HUES6 (cell line): ENCODE measurements around the gene ATP6V0E2.

Experiments used
- H3K27ac ChIP-seq: 2 replicates; pipeline ENCODE4 v1.7.0; 2013; ENCODE audit warnings: low read depth, mild to moderate bottlenecking, low read length, inconsistent platforms
- H3K27me3 ChIP-seq: 2 replicates; pipeline ENCODE4 v1.6.1; 2013; ENCODE audit warnings: low read length; ENCODE audit not compliant: control insufficient read depth, insufficient read depth
- H3K36me3 ChIP-seq: 2 replicates; pipeline ENCODE4 v1.6.1; 2013; ENCODE audit warnings: low read length; ENCODE audit not compliant: control insufficient read depth, insufficient read depth
- H3K4me1 ChIP-seq: 2 replicates; pipeline ENCODE4 v1.6.1; 2013; ENCODE audit warnings: low read length; ENCODE audit not compliant: control insufficient read depth, insufficient read depth
- H3K4me3 ChIP-seq: 2 replicates; pipeline ENCODE4 v1.5.1; 2013; ENCODE audit warnings: low read depth, low read length
- H3K9ac ChIP-seq: one replicate; pipeline ENCODE4 v1.6.1; 2013; ENCODE audit warnings: mild to moderate bottlenecking, low read length
- H3K9me3 ChIP-seq: 2 replicates; pipeline ENCODE4 v1.6.1; 2013; ENCODE audit warnings: low read depth, low read length; ENCODE audit not compliant: control insufficient read depth, insufficient read depth

ATP6V0E2 gene

DNA sequence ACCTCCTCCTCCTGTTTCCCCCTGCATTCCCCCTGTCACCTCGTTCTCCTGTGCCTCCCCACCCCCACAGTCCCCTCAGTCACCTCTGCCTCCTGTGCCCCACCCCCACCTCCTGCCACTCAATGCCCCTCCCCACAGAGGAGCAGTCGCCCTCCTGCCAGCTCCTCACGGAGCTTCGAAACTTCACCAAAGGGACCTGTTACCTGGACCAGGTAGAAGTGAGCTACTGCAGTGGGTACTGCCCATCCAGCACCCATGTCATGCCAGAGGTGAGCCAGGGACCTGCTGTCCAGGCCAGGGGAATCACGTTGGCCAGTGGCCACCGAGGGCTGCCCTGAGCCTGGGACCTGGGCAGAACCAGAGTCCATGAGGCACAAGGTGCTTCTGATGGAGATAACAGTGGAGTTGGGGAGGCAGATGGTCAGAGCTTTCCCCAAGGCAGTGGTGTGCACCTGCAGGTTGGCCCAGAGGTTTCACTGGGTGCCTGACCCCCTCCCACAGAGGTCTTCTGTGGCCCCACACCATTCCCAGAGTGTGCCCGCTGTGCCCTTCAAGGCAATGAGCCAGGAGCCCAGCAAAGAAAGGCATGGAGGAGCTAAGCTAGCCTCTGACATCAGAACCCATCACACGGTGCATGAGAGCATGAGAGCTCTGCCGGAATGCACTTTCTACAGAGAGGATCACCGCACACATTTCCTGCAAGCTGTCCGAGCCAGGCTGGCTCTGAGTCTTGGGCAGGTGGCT lies 42.6 kb upstream of the ATP6V0E2 start:
- Histone ChIP-seq H3K9me3 (no peaks in the 10 kb centered on the region), H3K36me3 (no peaks in the 10 kb centered on the region), H3K27ac (no peak overlapping the region), H3K4me3 (no peak overlapping the region), H3K9ac (no peak overlapping the region), H3K4me1 (peaks cover 9% of the 10 kb centered on the region), H3K27me3 (peaks cover 27% of the 10 kb centered on the region)

DNA sequence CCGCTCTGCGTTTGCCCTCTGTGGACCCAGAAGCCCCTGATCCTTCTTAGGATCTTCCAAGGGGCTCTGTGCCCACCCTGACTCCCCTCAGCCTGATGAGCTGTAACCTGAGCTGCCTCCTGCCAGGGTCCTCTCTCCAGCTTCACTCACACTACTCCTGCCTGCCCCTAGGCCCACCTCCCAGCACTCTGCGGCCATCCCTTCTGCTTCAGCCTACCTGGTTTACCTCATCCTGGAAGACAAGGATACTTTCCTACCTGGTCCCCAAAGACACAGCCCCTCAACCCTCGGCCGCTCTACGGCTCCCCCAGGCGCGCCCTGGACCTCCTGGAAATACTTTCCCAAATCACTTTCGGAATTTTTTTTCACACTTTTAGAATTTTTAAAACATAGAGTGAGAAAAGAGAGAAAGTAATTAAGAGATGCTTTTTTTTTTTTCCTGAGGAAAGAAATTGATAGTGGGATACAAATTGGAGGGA lies 42.0 kb upstream of the ATP6V0E2 start:
- Histone ChIP-seq H3K27ac (no peak overlapping the region), H3K9ac (no peak overlapping the region), H3K27me3 (peaks cover 27% of the 10 kb centered on the region), H3K9me3 (no peaks in the 10 kb centered on the region), H3K4me1 (peaks cover 9% of the 10 kb centered on the region), H3K4me3 (no peak overlapping the region), H3K36me3 (no peaks in the 10 kb centered on the region)

DNA sequence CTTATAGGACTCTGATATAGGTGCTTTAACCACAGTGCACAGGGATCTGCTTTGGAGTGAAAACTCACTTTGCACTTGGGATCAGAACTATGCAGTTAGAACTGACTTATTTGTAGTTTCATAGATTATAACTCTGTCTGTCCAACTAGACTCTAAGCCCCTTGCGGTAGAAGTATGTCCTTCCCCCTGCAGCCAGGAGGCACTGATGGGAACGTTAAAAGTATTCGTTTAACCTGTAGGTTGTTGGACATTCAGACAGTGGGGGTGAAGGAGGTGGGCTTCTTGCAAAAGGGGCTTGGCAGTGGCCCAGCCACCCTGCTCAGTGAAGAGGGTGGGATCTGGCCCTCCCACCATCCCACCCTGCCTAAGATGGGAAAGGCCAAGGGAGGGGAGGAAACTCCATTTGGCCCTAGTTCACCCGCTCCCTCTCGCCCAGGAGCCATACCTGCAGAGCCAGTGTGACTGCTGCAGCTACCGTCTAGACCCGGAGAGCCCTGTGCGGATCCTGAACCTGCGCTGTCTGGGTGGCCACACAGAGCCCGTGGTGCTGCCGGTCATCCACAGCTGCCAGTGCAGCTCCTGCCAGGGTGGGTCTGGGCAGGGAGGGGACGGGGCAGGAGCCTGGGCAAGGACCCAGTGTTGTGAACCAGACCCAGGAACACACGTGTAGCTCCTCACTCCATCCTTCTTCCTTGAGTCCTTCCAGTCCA lies 41.3 kb upstream of the ATP6V0E2 start:
- peaks cover 27% of the 10 kb centered on the region for H3K27me3 ChIP-seq
- no peak overlapping the region for H3K27ac ChIP-seq
- peaks cover 9% of the 10 kb centered on the region for H3K4me1 ChIP-seq
- H3K36me3 ChIP-seq = no peaks in the 10 kb centered on the region
- H3K9me3 ChIP-seq = no peaks in the 10 kb centered on the region
- no peak overlapping the region for H3K4me3 ChIP-seq
- no peak overlapping the region for H3K9ac ChIP-seq

DNA sequence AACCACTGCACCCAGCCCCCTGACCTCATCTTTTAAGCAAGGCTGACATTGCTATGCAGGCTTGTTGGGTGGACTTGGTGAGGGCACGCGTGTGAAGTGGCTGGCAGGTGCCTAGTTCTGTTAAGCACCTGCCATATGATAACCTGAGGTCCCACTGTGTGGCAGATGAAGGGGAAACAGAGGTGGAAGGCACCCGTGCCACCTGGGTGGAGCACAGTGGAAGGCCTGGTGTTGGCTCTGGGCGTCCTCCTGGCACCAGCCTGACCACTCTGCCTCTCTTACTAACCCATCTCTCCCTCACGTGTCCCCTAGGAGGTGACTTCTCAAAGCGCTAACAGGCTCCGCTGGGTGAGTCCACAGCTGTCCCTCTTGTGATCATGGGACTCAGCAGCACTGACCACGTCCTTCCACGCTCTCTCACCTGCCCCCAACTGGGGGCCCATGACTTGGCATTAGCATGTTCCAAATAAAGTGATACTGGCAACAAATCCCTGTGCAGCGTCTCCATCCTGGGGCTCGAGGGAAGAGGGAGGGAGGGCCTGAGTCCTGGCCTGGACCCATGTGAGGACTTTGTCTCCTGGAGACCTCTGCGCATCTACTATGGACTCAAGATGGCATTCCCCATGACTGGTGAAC lies 40.2 kb upstream of the ATP6V0E2 start:
- H3K36me3 ChIP-seq = no peaks in the 10 kb centered on the region
- H3K9ac ChIP-seq = no peak overlapping the region
- peaks cover 27% of the 10 kb centered on the region for H3K27me3 ChIP-seq
- H3K27ac ChIP-seq = no peak overlapping the region
- no peaks in the 10 kb centered on the region for H3K9me3 ChIP-seq
- peaks cover 12% of the 10 kb centered on the region for H3K4me1 ChIP-seq
- H3K4me3 ChIP-seq = no peak overlapping the region

DNA sequence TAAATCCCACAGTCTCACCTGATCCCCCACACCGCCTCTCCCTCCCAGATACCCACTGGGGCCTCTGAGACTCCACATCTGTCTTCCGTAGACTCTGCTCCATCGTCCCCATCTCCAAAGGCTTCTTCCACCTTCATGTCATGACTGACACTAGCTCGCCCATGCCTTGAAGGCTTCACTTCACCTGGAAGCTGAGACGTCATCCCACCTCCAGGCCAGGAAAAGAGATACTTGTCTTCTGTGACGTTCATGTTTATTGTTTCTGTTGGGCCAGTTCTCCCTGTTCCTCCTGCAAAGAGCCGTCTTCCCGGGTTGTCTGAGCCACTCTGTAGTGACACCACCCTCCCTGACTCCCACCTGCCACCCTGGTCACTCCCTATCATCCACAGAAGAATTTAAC lies 39.2 kb upstream of the ATP6V0E2 start:
- H3K27me3 ChIP-seq = peaks cover 34% of the 10 kb centered on the region
- no peaks in the 10 kb centered on the region for H3K9me3 ChIP-seq
- no peak overlapping the region for H3K4me3 ChIP-seq
- H3K27ac ChIP-seq = no peak overlapping the region
- H3K36me3 ChIP-seq = no peaks in the 10 kb centered on the region
- no peak overlapping the region for H3K9ac ChIP-seq
- H3K4me1 ChIP-seq = peaks cover 17% of the 10 kb centered on the region

DNA sequence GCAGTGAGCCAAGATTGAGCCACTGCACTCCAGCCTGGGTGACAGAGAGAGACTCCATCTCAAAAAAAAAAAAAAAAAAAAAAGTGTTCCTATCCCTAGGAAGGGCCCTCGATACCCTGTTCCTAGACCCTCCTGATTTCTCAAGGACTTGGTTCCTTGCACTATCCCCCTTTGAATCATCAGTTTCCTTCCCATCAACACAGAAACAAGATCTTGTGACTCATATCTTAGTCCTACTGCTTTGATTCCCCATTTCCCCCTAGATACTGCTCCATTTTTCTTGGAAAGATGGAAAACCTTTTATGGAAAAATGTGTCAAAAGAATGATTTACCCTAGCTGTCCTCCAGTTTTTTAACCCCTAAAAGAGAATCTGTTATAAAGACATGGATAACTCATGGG lies 37.3 kb upstream of the ATP6V0E2 start:
- H3K27ac ChIP-seq = no peak overlapping the region
- H3K4me3 ChIP-seq = no peak overlapping the region
- no peaks in the 10 kb centered on the region for H3K9me3 ChIP-seq
- no peaks in the 10 kb centered on the region for H3K36me3 ChIP-seq
- H3K4me1 ChIP-seq = peaks cover 13% of the 10 kb centered on the region
- H3K27me3 ChIP-seq = peaks cover 26% of the 10 kb centered on the region
- H3K9ac ChIP-seq = no peak overlapping the region

DNA sequence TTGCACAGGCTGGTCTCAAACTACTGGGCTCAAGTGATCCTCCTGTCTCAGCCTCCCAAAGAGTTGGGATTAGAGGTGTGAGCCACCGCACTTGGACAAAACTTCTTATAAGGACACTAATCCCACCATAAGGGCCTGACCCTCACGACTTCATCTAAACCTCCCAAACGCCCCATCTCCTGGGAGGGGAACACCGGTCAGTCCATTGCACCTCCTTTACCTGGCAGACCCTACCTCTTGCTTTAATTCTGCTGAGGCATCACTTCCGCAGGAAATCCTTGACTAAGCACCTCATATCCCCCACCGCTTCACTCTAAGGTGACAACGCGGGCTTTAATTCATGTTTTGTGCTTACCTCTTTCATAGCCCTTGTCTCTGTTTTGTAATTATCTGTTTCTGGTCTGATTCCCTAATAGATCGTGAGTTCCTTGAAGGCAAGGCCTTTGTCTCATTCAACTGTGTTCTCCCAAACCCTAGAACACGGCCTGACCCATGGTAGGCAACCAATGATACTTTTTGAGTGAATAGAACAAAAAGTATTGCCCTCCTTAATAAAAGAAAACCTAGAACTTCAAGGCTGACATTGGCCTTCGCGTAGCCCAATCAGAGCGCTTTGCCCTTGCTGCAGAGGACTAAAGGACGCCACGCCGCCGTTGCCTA lies 36.1 kb upstream of the ATP6V0E2 start:
- Histone ChIP-seq H3K27ac (no peak overlapping the region), H3K4me3 (no peak overlapping the region), H3K9ac (no peak overlapping the region)

DNA sequence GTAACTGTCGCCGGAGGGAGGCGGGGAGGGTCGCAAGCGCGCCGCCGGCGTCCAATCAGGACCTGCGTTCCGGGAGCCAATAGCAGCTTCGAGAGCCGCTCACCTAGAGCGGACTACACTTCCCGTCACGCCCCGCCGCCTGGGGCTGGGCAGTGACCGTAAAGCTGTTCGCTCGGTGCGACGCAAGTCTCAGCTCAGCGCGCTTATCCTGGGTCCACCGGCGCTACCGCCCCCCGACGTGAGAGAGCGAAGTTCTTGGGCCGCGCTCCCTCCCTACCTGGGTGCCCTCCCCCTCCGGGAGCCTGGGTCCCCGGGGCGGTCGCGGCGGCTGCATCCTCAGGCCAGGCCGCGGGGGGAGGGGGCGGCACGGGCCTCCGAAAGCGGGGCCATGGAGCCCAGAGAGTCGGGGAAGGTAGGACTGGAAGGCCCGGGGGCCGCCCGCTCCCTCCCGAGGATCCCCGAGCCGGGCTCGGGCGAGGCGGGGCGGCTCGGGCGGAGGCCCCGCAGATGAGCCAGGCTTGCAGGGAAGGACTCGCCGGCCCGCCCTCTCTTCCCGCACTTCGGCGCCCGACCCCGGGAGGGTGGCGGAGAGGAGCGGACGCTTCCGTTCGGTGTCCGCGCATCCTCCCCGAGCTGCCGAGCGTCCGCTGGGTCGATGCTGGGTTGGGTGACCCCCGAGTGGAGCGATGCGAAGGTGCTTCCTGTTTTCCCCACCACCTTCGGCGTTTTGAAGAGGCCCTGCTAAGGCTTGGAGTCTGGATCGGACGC lies 35.4 kb upstream of the ATP6V0E2 start, which contains the start of gene ZNF862:
ZNF862 (plus strand) TSS at position 152 of the 768 bp plus-strand sequence; CDS start at position 389, 237 bp downstream.
- H3K4me1 ChIP-seq = peaks cover 10% of the 10 kb centered on the region; the same call in 1 of the 2 replicates
- H3K27ac ChIP-seq = no peak within 1 kb of the TSS; the same call in 1 of the 2 replicates
- H3K27me3 ChIP-seq = peaks cover 38% of the 10 kb centered on the region
- H3K9ac ChIP-seq = peak within 1 kb of the TSS; percentile 74
- peak within 1 kb of the TSS; percentile 98 for H3K4me3 ChIP-seq
- H3K9me3 ChIP-seq = no peaks in the 10 kb centered on the region
- no peaks in the 10 kb centered on the region for H3K36me3 ChIP-seq

More for the DNA sequence above, 36.1 kb upstream of the ATP6V0E2 start:
- Histone ChIP-seq H3K27me3 (peaks cover 35% of the 10 kb centered on the region), H3K36me3 (no peaks in the 10 kb centered on the region), H3K4me1 (peaks cover 10% of the 10 kb centered on the region; the same call in 1 of the 2 replicates), H3K9me3 (no peaks in the 10 kb centered on the region)

DNA sequence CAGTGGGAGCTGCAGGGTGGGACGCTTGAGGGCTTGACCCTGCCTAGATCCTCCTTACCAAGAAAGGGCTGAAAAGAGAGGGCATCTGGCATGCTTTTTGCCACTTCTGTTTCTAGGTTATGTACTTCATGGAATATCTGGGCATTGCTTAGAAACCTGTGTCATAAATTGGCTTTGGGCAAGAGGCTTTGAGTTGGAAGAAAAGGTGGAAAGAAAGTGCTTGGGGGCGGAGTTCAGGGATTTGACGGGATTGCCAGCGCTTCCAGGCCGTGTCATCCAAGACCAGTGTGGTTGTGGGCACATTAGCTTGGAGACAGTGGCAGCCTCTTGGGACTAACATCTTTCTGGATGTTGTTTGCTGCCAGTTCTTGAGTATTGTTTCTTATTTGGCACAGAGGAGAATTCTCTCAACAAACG lies 34.8 kb upstream of the ATP6V0E2 start:
- peak overlapping the region; percentile 74 for H3K9ac ChIP-seq
- H3K27ac ChIP-seq = no peak overlapping the region
- H3K9me3 ChIP-seq = no peaks in the 10 kb centered on the region
- H3K36me3 ChIP-seq = no peaks in the 10 kb centered on the region
- peaks cover 10% of the 10 kb centered on the region; the same call in 1 of the 2 replicates for H3K4me1 ChIP-seq
- peaks cover 35% of the 10 kb centered on the region for H3K27me3 ChIP-seq
- H3K4me3 ChIP-seq = peak overlapping the region; percentile 98

DNA sequence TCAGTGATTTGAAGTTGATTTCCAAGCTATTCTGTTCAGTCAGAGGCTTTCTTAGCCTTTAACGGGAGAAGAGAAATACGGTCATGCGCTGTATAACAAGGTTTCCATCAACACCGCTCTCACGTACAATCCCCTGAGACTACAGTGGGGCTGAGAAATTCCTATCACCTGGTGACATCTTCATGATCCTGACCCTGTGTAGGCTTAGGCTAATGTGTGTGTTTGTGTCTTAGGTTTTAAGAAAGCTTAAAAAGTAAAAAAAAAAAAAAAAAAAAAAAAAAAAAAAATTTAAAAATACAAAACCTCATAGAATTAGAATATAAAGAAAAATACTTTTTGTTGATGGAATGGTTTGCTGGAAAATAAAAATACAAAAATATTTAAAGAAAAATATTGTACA lies 33.8 kb upstream of the ATP6V0E2 start:
- Histone ChIP-seq H3K27me3 (peaks cover 26% of the 10 kb centered on the region), H3K9me3 (no peaks in the 10 kb centered on the region), H3K27ac (no peak overlapping the region)

More for the DNA sequence above, 33.8 kb upstream of the ATP6V0E2 start:
- peaks cover 10% of the 10 kb centered on the region; the same call in 1 of the 2 replicates for H3K4me1 ChIP-seq
- no peaks in the 10 kb centered on the region for H3K36me3 ChIP-seq
- H3K9ac ChIP-seq = no peak overlapping the region
- 0 out of 2 replicates have a peak overlapping the region, but pooled peaks have one; percentile 98 for H3K4me3 ChIP-seq
